HG03442 (cell line): ENCODE measurements around the gene REEP1.
"Not testable (repeated sequence)": the region's sequence is repeated elsewhere in the genome, so short reads cannot be mapped to it uniquely, and the experiment has no call there.

Experiments
- ATAC-seq: cut with Tn5 transposase; IDR thresholded peaks from one replicate; pipeline ENCODE4 v1.9.1; 2021; ENCODE audit warnings: mild to moderate bottlenecking, moderate library complexity; ENCODE audit not compliant: unreplicated experiment

REEP1 gene

GRCh38 chr2:86249176-86249575, 88.2 kb downstream of the REEP1 start:
- ATAC-seq, result no peak

GRCh38 chr2:86245222-86245621, 92.2 kb downstream of the REEP1 start:
- not testable (repeated sequence) for ATAC-seq

- not testable (repeated sequence) for ATAC-seq
These were observed 92.6 kb downstream of the REEP1 start for GRCh38 chr2:86244781-86245180.

GRCh38 chr2:86243950-86244733, 93.3 kb downstream of the REEP1 start:
- no peak for ATAC-seq

- no peak for ATAC-seq
These were observed 94.2 kb downstream of the REEP1 start for GRCh38 chr2:86243272-86243671.

- ATAC-seq, result no peak
These were observed 95.8 kb downstream of the REEP1 start for GRCh38 chr2:86241611-86242010.

- ATAC-seq, result no peak
These were observed 97.2 kb downstream of the REEP1 start for GRCh38 chr2:86240251-86240650.

- no peak for ATAC-seq
These were observed 97.7 kb downstream of the REEP1 start for GRCh38 chr2:86239745-86240144.

- ATAC-seq, result no peak
These were observed 98.1 kb downstream of the REEP1 start for GRCh38 chr2:86239326-86239725.

- ATAC-seq, result peak; percentile 85
These were observed 99.1 kb downstream of the REEP1 start for GRCh38 chr2:86238354-86238753.

GRCh38 chr2:86237172-86237571, 100.3 kb downstream of the REEP1 start:
- no peak for ATAC-seq

GRCh38 chr2:86235196-86235980, 102.0 kb downstream of the REEP1 start:
- no peak for ATAC-seq

- no peak for ATAC-seq
These were observed 102.8 kb downstream of the REEP1 start for GRCh38 chr2:86234563-86235131.

- ATAC-seq, result no peak
These were observed 104.0 kb downstream of the REEP1 start for GRCh38 chr2:86233436-86233835.

GRCh38 chr2:86232910-86233309, 104.5 kb downstream of the REEP1 start:
- ATAC-seq, result no peak

GRCh38 chr2:86232373-86232784, 105.0 kb downstream of the REEP1 start:
- ATAC-seq, result no peak

- no peak for ATAC-seq
These were observed 105.6 kb downstream of the REEP1 start for GRCh38 chr2:86231680-86232372.

- ATAC-seq, result no peak
These were observed 106.5 kb downstream of the REEP1 start for GRCh38 chr2:86230961-86231360.

GRCh38 chr2:86229221-86229620, 108.2 kb downstream of the REEP1 start:
- no peak for ATAC-seq

- ATAC-seq, result not testable (repeated sequence)
These were observed 108.9 kb downstream of the REEP1 start for GRCh38 chr2:86228574-86228973.

GRCh38 chr2:86227685-86228084, 109.7 kb downstream of the REEP1 start:
- no peak for ATAC-seq
